Fibroblast of peridontal ligament (primary cell): ENCODE results near the gene REELD1.

Experiments
- DNase-seq: peaks from one replicate; pipeline ENCODE4 v3.0.0-alpha.2; 2010; ENCODE audit errors: extremely low read depth

The REELD1 gene

GRCh38 chr4:146224326-146224966 lies 10.1 kb downstream of the REELD1 start:
- DNase-seq = no peak

GRCh38 chr4:146229406-146229805 lies 15.1 kb downstream of the REELD1 start:
- DNase-seq = no peak

- DNase-seq = no peak
Measured at GRCh38 chr4:146232131-146232722, 17.9 kb downstream of the REELD1 start.

DNA sequence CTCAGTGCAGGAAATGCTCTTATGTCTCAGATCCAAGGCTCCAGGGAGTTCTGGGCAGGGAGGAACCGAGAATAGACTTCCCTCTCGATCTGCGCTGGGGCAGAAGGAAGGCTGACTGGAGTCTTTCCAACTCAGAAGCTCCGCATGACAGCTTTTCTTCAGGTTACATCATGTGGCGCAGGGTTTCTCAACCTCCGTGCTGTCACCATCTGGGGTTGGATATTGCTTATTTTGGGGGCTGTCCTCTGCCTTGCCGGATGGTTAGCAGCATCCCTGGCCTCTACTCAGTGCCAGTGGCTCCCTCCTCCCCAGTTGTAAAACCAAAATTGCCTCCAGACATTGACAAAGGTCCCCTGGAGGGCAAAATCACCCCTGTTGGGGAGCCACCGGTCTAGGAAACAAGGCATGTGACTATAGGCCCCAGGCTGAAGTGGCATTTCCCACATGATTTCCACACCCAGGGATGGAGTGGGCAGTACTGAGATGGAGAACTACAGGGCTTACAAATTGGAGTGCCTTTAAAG lies 21.4 kb downstream of the REELD1 start:
- peak; percentile 45 for DNase-seq

- no peak for DNase-seq
Measured at GRCh38 chr4:146236216-146236615, 21.9 kb downstream of the REELD1 start.

DNA sequence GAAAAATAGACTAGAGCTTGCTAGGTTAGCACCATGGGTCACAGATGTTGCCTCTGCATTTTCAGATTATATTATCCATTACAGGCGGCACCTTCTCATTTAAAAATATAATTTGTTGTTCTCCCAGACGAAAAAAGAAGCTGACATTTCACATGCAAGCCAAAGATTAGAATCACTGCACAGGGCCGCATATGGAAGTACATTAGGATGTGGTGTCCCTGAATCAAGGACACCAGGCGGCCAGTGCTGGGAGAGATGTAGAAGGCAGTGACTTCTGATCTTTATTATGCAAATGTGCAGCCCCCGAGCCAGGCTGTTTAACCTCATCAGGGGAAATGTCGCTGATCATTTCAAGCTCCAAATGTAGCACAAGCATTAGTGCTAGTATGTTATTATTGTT lies 22.8 kb downstream of the REELD1 start:
- DNase-seq = no peak

GRCh38 chr4:146238107-146238506 lies 23.8 kb downstream of the REELD1 start:
- DNase-seq = no peak

- DNase-seq = no peak
Measured at GRCh38 chr4:146243141-146243882, 29.0 kb downstream of the REELD1 start.

DNA sequence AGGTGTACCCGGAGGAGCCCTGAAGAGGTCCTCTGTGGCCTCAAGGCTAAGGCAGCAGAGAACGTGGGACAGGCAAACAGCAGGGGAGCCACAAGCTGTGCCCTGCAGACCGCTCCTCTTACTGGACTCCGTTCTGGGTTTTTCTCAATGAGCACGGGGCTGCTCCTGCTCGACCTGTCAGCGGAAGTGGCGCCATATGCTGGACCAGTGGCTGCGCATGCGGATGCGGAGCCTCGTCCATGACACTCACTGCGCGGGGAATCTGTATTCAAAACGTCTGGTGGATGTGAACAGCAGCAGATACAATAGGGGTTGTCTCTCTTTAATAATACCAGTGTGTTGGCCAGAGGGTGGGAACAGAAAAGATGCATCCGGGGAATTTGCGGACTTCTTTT lies 29.5 kb downstream of the REELD1 start:
- DNase-seq = no peak

- DNase-seq = no peak
Measured at GRCh38 chr4:146244496-146244895, 30.2 kb downstream of the REELD1 start.

- DNase-seq = no peak
Measured at GRCh38 chr4:146245246-146245645, 30.9 kb downstream of the REELD1 start.

DNA sequence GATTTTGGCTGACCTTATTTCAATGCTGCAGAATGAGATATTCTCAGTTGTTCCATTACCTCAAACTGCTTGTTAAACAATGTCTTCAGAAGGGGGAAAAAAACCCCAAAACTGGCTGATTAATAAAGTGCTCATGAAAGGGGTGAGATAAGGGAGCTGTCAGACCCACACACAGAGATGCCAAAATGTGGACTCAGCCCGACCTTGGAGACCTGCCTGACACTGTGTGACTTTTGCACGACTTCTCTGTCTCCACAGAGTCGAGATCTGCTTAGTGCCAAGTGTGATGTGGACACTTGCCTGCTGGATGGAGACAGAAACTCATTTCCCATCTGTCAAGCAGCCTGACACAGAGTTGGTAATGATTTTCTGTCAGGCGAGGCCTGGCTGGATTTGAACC lies 31.5 kb downstream of the REELD1 start:
- no peak for DNase-seq

DNA sequence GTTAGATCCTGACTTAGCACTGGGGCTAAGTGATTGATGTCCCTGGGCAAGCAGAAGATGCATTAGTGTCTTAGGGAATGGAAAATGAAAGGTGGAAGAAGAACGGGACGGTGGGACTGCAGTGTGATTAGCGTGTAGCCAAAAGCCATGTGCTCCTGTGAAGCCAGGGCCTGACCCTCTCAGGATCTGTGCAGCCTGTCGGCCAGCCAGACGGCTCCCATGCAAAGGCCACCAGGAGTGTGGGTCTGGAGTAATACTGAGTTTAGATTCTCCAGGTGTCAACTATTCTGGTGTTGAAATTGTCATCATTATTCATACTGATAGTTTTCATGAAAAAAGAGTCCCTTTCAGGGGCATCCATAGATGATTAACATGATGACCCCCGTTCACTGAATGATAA lies 32.0 kb downstream of the REELD1 start:
- no peak for DNase-seq

DNA sequence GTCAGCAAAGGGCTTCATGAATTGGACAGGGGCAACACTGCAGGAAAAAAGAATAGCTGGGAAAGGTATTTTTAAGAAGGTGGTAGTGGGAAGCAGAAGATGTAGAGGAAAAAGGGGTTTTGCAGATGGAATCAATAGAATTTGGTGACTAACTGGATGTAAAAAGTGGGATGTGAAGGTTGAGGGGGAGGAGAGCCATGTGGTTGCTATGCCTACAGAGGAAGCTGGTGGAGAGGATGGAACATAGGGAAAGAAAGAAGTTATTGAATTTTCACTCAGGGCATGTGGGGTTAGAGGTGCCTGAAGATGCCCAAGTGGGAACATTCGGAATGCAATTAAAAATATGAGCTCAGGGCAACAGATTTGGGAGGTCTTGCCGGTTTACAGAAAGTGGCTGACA lies 33.0 kb downstream of the REELD1 start:
- DNase-seq = no peak

DNA sequence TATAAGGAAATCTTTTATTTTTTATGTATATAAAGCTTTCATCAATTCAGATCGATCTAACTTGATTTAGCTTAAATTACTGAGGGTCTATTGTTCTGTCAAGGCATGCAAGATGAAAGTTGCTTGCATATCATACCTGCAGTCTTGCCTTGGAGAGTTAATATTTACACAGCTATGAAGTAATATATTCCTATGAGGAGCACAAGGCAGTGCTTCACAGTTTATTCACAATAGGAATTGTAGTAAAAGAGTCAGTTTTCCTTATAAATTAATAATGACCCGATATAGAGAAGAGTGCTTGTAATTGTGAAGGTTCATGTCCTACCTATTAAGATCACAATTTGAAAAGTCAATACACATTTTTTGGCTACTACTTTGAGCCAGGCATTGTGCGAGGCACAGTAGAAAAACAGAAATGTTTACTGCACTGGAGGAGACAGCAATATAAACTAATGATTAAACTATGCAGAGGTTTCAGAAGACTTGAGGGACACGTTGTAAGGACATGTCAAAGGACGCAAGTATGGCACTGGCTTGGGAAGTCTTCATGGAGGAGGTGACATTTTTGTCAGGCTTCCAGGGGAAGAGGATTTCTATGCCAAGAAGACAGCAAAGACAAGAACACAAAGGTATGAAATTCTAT lies 38.8 kb downstream of the REELD1 start:
- DNase-seq = no peak

DNA sequence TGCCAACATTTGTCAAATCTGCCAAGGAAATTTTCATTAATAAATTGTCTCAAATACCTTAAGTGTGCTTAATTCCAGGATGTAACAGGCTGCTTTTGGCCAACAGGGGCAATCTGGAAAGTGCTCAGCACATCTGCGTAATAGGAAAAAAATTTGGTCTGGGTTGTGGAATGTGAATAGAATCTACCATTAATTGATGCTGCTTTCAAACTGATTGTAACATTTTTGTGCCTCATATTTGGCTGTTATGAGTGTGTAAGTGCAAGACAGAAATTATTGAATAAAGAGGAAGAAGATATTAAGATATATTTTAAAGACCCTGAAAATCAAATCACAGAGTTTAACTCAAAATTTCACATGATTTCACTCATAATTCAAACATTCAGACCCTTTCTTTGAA lies 41.1 kb downstream of the REELD1 start:
- DNase-seq = no peak

DNA sequence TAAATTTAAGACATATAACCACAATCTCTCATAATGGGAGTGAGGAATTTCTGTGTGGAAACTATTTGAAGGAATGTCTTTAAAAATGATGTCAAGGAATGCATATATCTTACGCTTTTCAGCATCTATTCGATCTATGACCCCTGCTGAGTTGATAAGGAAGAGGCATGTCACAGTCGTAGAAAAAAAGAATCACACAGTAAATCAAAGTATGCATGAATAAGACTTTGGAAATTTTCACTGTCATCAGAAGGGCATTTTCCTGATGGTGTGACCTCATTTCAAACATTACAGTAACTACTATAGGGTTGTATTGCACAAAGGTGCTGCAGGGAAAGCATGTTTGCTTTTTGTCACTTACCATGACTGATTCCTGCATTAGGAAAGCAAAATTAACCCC lies 41.5 kb downstream of the REELD1 start:
- peak; percentile 33 for DNase-seq

GRCh38 chr4:146256328-146256727 lies 42.0 kb downstream of the REELD1 start:
- DNase-seq = no peak

DNA sequence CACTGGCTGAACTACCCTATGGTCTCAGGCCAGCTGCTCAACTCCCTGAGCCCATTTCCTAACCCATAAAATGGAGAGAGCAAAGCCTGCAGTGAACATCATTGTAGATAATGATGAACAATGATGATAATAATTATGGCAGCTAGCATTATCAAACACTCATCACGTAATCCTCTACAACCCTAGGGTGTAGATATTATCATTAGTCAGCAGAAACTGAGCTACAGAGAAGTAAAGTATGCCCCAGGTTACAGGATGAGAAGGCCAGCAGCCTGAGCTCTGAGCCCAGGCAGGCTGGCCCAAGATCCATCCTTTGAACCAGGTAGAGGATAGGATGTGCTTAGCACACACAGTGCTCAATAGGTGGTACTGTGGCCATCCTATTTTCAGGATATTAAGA lies 43.2 kb downstream of the REELD1 start:
- no peak for DNase-seq

- DNase-seq = no peak
Measured at GRCh38 chr4:146260521-146260920, 46.2 kb downstream of the REELD1 start.

DNA sequence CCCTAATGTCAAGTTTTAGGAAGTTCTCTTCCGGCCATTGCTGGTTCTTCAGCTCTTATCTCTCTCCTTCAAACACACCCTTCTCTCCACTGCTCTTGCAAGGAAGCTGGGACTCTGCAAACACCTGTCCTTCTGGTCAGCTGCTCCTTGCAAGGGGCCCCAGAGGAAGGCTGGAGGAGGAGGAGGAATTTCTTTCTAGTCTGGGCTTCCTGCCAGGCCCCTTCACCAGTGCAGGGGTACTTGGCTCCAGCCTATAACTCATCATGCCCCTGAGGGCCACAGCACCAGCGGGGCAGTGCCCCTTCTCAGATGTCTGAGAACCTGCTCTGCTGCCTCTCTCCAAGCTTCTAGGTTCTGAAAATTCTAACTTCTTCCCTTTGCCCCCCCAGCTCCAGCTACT lies 46.7 kb downstream of the REELD1 start:
- DNase-seq = no peak

DNA sequence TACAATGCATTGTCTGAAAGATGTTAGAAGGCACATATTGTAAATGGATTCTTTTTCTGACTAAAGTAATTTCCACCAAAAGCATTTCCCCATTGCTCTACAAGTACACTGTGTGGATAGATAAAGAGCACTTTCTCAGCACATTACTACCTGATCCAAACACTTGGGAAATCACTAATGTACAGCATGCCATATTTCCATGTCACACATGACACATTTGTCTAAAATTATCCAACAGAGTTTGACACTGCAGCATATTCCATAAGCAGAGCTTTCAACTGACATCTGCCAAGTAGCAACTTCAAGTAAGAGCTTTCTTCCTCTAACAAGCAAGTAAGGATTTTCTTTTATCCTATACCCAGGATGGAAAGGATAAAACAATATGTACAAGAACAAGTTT lies 49.5 kb downstream of the REELD1 start:
- DNase-seq = no peak
